Stimulated activated CD8-positive, alpha-beta memory T cell treated with anti-CD3 and anti-CD28 coated beads, Interleukin-7, amount 100 ng/mL, for 24 hours (primary cell): ENCODE results near the gene INPP5F.
"Not testable (repeated sequence)": the region's sequence is repeated elsewhere in the genome, so short reads cannot be mapped to it uniquely, and the experiment has no call there.

Source experiments
- DNase-seq: peaks from one replicate; pipeline ENCODE4 v3.0.0-alpha.2; 2020; ENCODE audit warnings: low read depth

INPP5F gene

DNA sequence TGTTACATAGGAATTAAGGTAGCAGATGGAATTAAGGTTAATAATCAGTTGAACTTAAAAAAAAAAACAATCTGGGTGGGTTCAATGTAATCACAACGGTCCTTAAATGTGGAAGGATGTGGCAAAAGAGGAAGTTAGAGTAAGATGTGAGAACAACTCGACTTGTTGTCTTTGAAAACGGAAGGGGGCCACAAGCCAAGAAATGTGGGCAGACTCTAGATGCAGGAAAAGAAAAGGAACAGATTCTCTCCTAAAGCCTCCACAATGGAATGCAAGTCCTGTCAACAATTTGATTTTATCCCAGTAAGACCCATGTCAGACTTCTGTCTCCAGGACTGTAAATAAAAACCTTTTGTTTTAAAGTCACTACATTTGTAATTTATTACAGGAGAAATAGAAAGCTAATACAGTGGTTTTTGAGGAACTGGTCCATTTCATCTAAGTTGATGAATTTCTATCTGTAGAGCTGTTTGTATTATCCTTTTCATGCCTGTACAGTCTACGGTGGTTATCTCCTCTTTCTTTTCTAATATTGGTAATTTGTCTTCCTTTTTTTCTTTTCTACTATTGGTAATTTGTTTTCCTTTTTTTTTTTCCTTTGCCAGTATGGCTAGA, 138.2 kb downstream of the INPP5F start:
- no peak for DNase-seq

DNA sequence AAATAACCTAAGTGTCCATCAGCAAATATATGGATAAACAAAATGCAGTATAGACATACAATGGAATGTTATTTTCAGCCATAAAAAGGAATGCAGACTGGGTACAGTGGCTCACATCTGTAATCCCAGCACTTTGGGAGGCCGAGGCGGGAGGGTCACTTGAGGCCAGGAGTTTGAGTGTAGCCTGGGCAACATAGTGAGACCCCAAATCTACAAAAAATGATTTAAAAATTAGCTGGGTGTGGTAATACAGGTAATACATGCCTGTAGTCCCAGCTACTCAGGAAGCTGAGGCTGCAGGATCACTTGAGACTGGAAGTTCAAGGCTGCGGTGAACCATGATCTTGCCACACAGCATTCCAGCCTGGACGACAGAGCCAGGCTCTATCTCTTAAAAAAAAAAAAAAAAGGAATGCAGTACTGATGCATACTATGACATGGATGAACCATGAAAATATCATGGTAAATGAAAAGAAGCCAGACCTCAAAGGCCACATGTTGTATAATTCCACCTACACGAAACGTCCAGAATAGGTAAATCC, 139.9 kb downstream of the INPP5F start:
- DNase-seq, result no peak

DNA sequence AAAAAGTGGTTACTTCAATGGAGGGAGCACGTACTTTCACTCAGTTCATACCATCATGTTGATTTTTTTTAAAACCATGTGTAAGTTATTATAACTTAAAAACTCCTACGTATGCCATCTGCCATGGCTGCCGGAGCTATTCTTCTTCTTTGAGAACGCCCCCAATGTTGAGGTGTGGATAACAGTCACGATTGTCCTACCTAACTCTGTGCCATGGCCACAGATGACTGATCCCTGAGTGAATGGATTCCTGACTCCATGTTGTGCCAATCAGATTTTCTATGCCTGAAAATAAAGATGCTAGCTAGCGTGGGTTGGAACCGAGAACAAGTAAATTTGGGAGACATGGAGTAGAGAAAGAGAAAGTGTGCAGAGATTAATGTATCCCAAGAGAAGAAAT, 141.5 kb downstream of the INPP5F start:
- no peak for DNase-seq

DNA sequence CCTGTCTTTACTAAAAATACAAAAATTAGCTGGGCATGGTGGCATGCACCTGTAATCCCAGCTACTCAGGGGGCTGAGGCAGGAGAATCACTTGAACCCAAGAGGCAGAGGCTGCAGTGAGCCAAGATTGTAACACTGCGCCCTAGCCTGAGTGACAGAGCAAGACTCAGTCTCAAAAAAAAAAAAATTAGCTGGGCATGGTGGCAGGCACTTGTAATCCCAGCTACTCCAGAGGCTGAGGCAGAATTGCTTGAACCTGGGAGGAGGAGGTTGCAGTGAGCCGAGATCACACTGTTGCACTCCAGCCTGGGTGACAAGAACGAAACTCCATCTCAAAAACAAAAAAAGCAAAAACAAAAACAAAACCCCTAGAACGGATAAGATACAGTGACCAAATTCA, 143.5 kb downstream of the INPP5F start:
- DNase-seq, result not testable (repeated sequence)

DNA sequence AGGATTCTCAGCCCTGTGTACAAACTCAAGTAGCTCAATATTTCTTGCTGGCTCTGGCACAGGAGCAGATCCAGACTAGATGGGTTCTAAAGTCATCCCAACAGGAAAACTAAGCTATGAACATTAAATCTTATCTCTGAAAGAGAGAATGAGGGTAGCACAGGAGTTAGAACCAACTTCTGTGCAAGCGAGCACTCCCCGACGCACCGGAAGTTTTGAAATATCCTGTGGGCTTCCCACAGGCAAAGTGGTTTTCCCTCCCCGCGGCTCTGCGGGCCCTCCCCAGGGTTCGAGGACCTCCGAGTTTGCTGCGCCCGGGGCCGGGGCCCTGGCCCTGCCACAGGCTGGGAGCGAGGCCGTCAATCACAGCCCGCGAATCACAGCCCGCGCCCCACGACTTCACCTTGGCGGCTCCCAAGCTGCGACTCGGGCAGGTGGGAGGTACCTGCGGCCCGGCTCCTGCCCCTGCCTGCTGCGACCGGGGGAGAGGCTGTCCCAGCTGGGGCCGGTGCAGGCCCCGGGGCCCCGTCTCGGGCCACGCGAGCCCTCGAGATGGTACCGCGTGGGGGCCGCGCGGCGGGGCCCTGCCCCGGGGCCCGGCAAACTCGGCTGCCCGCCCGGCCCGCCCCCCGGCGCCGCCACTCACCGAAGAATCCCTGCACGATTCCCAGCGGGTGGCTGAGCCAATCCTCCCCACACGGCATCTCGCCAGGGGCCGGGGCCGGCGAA, 146.2 kb downstream of the INPP5F start:
- peak; percentile 21 for DNase-seq

DNA sequence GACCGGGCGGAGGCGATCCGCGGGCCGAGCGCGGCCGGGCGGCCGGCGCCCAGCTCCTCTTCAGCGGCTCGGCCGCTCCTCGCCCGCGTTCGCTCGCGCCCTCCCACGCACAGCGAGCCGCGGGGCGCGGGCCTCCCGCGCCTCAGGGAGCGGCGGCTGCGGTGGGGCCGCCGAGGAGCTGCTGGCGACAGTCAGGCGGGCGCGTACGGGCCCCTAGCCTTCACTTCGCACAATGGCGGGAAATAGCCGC, 146.7 kb downstream of the INPP5F start, which contains the start of gene MCMBP:
TSS of gene MCMBP (minus strand) at position 234 of the 250 bp plus-strand sequence. CDS start 259 bp downstream, outside the sequence.
- no peak for DNase-seq

DNA sequence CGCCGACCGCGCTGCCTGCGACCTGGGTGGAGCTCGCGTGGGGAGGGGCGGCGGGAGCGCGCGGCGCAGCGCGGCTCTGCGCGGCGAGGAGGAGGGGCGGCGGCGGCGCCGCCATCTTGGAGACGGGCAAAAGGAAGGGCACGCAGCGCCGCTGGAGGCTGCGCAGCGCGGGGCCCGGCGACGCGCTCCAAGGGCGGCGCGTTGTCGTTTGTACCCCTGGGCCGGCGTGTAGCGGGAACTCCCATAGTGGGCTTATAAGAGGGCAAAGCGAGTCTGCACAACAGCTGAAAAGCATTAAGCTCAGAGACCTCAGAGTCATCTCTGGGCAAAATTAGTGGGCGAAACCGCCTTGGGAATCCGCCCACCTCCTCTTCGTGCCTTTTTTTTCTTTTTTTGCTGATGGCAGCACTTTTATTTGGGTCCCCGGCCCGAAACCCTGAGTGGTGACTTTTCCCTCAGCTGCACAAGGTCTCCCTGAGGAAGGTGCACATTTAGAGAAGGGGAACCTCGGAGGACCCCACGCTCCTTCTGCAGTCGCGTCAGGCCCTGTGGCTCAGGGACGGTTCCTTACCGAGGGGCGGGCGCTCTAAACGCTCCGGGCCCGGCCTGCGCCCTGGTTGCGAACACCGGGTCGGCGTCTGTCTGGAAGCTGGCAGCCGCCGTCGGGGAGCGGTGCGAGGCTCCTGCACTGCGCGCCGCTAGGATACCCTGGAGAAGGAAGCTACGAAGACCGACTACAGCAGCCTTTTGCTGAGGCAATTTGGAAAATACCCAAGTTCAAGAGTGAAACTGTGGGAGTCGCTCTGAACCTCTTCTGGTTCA, 147.2 kb downstream of the INPP5F start:
- peak; percentile 67 for DNase-seq

DNA sequence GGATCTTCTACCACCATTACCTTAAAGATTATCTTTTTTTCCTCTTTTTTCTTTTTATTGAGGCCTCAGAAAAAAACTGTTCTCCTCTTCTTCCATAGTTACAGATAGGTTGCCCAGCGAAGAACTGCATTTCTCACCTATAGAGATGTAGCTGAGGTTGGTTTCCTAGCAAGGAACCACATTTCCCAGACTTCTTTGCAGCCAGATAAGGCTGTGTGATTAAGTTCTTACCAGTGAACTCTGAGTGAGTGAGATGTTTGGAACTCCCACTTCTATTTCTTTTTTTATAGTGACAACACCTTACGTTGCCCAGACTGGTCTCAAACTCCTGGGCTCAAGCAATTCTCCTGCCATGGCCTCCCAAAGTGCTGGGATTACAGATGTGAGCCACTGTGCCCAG, 152.7 kb downstream of the INPP5F start:
- DNase-seq, result no peak
